OCI-LY1 (cell line): ENCODE results near the gene TP53RK.

Experiments
- H2AFZ ChIP-seq: fragments of 200-600 bp; sonication (generic), shearing (Covaris generic); 2 replicates; pipeline ENCODE4 v1.6.0; 2014; ENCODE audit warnings: antibody characterized with exemption, mild to moderate bottlenecking, low read length
- H3F3A ChIP-seq: fragments of 200-600 bp; sonication (generic), shearing (Covaris generic); 2 replicates; pipeline ENCODE4 v1.6.0; 2014; ENCODE audit warnings: mild to moderate bottlenecking, antibody characterized with exemption, low read length, moderate library complexity; ENCODE audit not compliant: insufficient read depth
- H3K27ac ChIP-seq: fragments of 200-600 bp; sonication (generic); 2 replicates; pipeline ENCODE4 v1.5.1; 2014; ENCODE audit warnings: low read length, mixed run types, mild to moderate bottlenecking, low read depth; ENCODE audit not compliant: poor library complexity, severe bottlenecking
- H3K27me3 ChIP-seq: fragments of 200-600 bp; sonication (generic); 2 replicates; pipeline ENCODE4 v1.6.0; 2014; ENCODE audit warnings: antibody characterized with exemption, mild to moderate bottlenecking, low read length, moderate library complexity; ENCODE audit not compliant: insufficient read depth
- H3K36me3 ChIP-seq: fragments of 200-600 bp; sonication (generic); 2 replicates; pipeline ENCODE4 v1.6.1; 2014; ENCODE audit warnings: mild to moderate bottlenecking, antibody characterized with exemption, low read length, moderate library complexity, mixed read lengths; ENCODE audit not compliant: insufficient read depth
- H3K4me1 ChIP-seq: fragments of 200-600 bp; sonication (generic); 2 replicates; pipeline ENCODE4 v1.5.1; 2014; ENCODE audit warnings: mild to moderate bottlenecking, low read length, moderate library complexity; ENCODE audit not compliant: insufficient read depth, severe bottlenecking
- H3K4me2 ChIP-seq: fragments of 200-600 bp; sonication (generic), shearing (Covaris generic); 2 replicates; pipeline ENCODE4 v1.6.1; 2014; ENCODE audit warnings: low read length
- H3K4me3 ChIP-seq: fragments of 200-600 bp; sonication (generic); 2 replicates; pipeline ENCODE4 v1.5.1; 2014; ENCODE audit warnings: low read length, low read depth, mild to moderate bottlenecking, mixed read lengths; ENCODE audit not compliant: poor library complexity, severe bottlenecking
- H3K79me2 ChIP-seq: fragments of 200-600 bp; shearing (Covaris generic); 2 replicates; pipeline ENCODE4 v1.6.1; 2016; ENCODE audit warnings: mixed run types, low read length, mixed read lengths; ENCODE audit not compliant: insufficient read depth
- H3K9ac ChIP-seq: fragments of 200-600 bp; sonication (generic), shearing (Covaris generic); 2 replicates; pipeline ENCODE4 v1.6.1; 2014; ENCODE audit warnings: mild to moderate bottlenecking, low read length, mixed read lengths
- H3K9me2 ChIP-seq: fragments of 200-600 bp; sonication (generic), shearing (Covaris generic); 2 replicates; pipeline ENCODE4 v1.6.1; 2014; ENCODE audit warnings: low read depth, mild to moderate bottlenecking, low read length, mixed read lengths
- H3K9me3 ChIP-seq: fragments of 200-600 bp; shearing (Covaris generic); 2 replicates; pipeline ENCODE4 v1.6.1; 2014; ENCODE audit warnings: low read length, mixed read lengths
- H4K20me1 ChIP-seq: fragments of 200-600 bp; sonication (generic), shearing (Covaris generic); 2 replicates; pipeline ENCODE4 v1.6.0; 2016; ENCODE audit warnings: mild to moderate bottlenecking, low read length; ENCODE audit not compliant: insufficient read depth
- EZH2 ChIP-seq: fragments of 200-600 bp; sonication (generic), shearing (Covaris generic); IDR thresholded peaks from 2 replicates; pipeline ENCODE4 v1.8.0; 2017; ENCODE audit warnings: borderline replicate concordance, mixed run types, mild to moderate bottlenecking, antibody characterized with exemption, low read length, moderate library complexity, mixed read lengths
- TF ChIP-seq, protein P1 (sequence below): fragments of 200-600 bp; sonication (generic), shearing (Covaris generic); IDR thresholded peaks from 2 replicates; pipeline ENCODE4 v1.5.1; 2017; ENCODE audit warnings: mild to moderate bottlenecking, antibody characterized with exemption, low read length, moderate library complexity, mixed read lengths

Gene TP53RK

DNA sequence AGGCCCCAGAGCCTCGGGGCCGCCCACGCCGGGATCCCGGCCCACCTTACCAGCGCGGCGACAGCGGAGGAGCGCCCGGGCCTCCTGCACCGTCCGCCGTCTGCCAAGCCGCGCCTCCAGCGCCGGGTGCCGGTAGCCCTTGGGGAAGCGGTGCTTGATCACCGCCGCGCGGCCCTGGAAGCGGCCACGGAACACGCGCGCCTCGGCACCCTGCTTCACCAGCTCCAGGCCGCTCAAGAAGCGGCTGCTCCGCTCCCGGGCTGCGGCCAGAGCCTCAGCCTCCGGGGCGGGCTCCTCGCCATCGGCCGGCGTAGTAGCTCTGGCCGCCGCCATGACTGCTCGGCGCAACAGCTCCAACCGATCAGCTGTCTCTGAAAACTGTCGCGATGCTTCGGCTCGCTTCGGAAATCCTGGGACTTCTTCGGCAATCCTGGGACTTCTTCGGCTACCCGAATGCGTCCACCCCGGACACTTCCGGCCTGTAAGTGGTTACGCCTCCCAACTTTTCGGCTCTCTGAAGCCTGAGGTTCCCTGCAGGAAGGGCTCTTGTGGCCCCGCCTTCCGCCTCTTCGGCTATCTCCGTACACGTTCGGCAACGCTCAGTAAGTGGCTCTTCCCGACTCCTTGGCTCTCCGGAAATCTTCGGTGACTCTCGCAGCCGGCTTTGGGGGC is at the start of gene TP53RK:
Gene TP53RK, minus strand, starts transcription at position 363 of the 672 bp plus-strand sequence. Its CDS starts 30 bp downstream, at position 333.
- Histone ChIP-seq H3K4me2 (peak within 1 kb of the TSS; percentile 93), H4K20me1 (no peaks in the 10 kb centered on the region), H3K36me3 (peaks cover 31% of the 10 kb centered on the region), H3K4me1 (peaks cover 28% of the 10 kb centered on the region), H3K9me2 (no peaks in the 10 kb centered on the region), H2AFZ (peak within 1 kb of the TSS; percentile 49), H3K79me2 (peaks cover 36% of the 10 kb centered on the region), H3K27ac (peak within 1 kb of the TSS; percentile 38), H3F3A (no peaks in the 10 kb centered on the region), H3K4me3 (peak within 1 kb of the TSS; percentile 92), H3K27me3 (no peaks in the 10 kb centered on the region), H3K9me3 (no peaks in the 10 kb centered on the region), H3K9ac (peak within 1 kb of the TSS; percentile 90)
- TF ChIP-seq, protein P1, sequence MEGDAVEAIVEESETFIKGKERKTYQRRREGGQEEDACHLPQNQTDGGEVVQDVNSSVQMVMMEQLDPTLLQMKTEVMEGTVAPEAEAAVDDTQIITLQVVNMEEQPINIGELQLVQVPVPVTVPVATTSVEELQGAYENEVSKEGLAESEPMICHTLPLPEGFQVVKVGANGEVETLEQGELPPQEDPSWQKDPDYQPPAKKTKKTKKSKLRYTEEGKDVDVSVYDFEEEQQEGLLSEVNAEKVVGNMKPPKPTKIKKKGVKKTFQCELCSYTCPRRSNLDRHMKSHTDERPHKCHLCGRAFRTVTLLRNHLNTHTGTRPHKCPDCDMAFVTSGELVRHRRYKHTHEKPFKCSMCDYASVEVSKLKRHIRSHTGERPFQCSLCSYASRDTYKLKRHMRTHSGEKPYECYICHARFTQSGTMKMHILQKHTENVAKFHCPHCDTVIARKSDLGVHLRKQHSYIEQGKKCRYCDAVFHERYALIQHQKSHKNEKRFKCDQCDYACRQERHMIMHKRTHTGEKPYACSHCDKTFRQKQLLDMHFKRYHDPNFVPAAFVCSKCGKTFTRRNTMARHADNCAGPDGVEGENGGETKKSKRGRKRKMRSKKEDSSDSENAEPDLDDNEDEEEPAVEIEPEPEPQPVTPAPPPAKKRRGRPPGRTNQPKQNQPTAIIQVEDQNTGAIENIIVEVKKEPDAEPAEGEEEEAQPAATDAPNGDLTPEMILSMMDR = no peak; the same call in 1 of the 2 replicates
- TF ChIP-seq EZH2 = no peak

DNA sequence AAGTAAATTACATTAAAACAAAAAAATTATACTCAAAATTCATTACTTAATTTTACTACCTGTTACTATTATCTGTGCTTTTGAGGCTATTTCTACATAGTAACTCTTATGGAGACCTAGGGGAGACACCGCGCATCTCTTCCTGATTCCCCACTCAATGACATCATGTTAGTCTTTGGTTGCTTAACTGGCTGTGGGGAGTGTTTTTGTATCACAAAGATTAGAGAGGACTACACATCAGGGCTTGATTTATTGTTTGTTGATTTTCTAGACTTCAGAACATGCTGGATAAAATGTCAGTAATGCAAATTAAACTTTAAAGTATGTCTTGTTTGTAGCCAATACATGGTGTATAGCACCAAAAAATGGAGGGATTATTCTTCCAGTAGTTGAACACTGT is 46.2 kb upstream of the TP53RK start:
- Histone ChIP-seq H3K4me2 (no peak overlapping the region), H3F3A (no peaks in the 10 kb centered on the region), H3K9ac (no peak overlapping the region), H3K36me3 (no peaks in the 10 kb centered on the region), H3K9me2 (no peaks in the 10 kb centered on the region), H2AFZ (no peak overlapping the region), H3K27ac (no peak overlapping the region), H3K9me3 (no peaks in the 10 kb centered on the region), H3K27me3 (peaks cover 5% of the 10 kb centered on the region; the same call in 1 of the 2 replicates), H3K4me3 (no peak overlapping the region), H4K20me1 (no peaks in the 10 kb centered on the region), H3K4me1 (no peaks in the 10 kb centered on the region), H3K79me2 (no peaks in the 10 kb centered on the region)
- TF ChIP-seq EZH2 = no peak
- TF ChIP-seq, protein P1 = no peak

DNA sequence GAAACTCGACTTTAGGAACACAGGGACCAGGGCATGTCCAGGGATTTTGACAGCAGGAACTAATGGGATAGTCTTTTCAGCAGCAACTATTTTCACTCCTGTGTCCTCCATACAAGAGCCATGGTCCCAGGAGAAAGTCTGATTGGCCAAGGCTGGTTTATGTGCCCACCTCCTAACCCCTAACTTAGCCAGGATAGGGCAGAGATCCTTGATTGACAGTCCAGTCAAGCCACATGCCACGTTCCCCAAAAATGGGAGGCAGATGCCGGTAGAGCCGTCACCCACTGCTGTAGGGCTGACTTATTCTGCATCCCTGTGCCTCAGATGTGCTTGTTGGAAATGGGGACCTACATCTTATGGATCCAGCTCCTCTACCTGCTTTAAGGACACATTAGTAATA is 42.5 kb upstream of the TP53RK start:
- Histone ChIP-seq H3K9me2 (no peaks in the 10 kb centered on the region), H2AFZ (no peak overlapping the region), H3K27me3 (no peaks in the 10 kb centered on the region), H3K9ac (no peak overlapping the region), H3K4me1 (no peaks in the 10 kb centered on the region), H3K9me3 (no peaks in the 10 kb centered on the region), H3K36me3 (no peaks in the 10 kb centered on the region), H3K4me3 (no peak overlapping the region), H3K27ac (no peak overlapping the region), H3K4me2 (no peak overlapping the region), H3K79me2 (no peaks in the 10 kb centered on the region), H4K20me1 (no peaks in the 10 kb centered on the region), H3F3A (no peaks in the 10 kb centered on the region)
- TF ChIP-seq, protein P1 = no peak
- TF ChIP-seq EZH2 = no peak
